ENCODE measurements around the gene PLCB3.

The PLCB3 gene

GRCh38 chr11:64290352-64291261 lies 39.3 kb downstream of the PLCB3 start:
- no peak for DNase-seq

- no peak for DNase-seq
These were observed 40.0 kb downstream of the PLCB3 start, which contains the start of gene KCNK4 for GRCh38 chr11:64291262-64291751. Gene KCNK4 (plus strand): TSS chr11:64291302. CDS start chr11:64293019, 1,717 bp downstream.

GRCh38 chr11:64291752-64292459 lies 40.6 kb downstream of the PLCB3 start:
- DNase-seq: no peak

GRCh38 chr11:64292460-64293254 lies 41.3 kb downstream of the PLCB3 start:
- no peak for DNase-seq

GRCh38 chr11:64294774-64295173 lies 43.4 kb downstream of the PLCB3 start:
- no peak for DNase-seq

- no peak for DNase-seq
These were observed 44.4 kb downstream of the PLCB3 start for GRCh38 chr11:64295760-64296159.

GRCh38 chr11:64296236-64296635 lies 44.9 kb downstream of the PLCB3 start:
- DNase-seq: no peak

- no peak for DNase-seq
These were observed 45.7 kb downstream of the PLCB3 start for GRCh38 chr11:64296830-64297698.

GRCh38 chr11:64297699-64298358 lies 46.5 kb downstream of the PLCB3 start:
- no peak for DNase-seq

- no peak for DNase-seq
These were observed 47.9 kb downstream of the PLCB3 start for GRCh38 chr11:64298966-64299846.

GRCh38 chr11:64299847-64300648 lies 48.7 kb downstream of the PLCB3 start, which contains the start of gene CATSPERZ:
Gene CATSPERZ (plus strand): TSS chr11:64300358. CDS start chr11:64300411, 53 bp downstream.
- no peak for DNase-seq

- DNase-seq: no peak
These were observed 52.0 kb downstream of the PLCB3 start for GRCh38 chr11:64303109-64304031.

GRCh38 chr11:64304032-64304315 lies 52.6 kb downstream of the PLCB3 start:
- no peak for DNase-seq

- DNase-seq: peak; percentile 94
These were observed 53.2 kb downstream of the PLCB3 start for GRCh38 chr11:64304316-64305072.

GRCh38 chr11:64305075-64305690 lies 53.9 kb downstream of the PLCB3 start, which contains the start of gene ESRRA:
Gene ESRRA (plus strand): TSS chr11:64305524. CDS start chr11:64307180, 1,656 bp downstream.
- DNase-seq: peak; percentile 100

GRCh38 chr11:64305691-64306562 lies 54.6 kb downstream of the PLCB3 start:
- DNase-seq: peak; percentile 62

Data from activated T-cell treated with anti-CD3 and anti-CD28 coated beads for 4 hours (primary cell).